Measurements from ENCODE around the gene SMOC1. TPM values are rescaled to one million over a fixed set of nuclear protein-coding genes. Genes with fewer than 3 reads are reported as not detected.

Gene SMOC1
- total RNA-seq, 1 donor from 2014 or later: not detected

DNA sequence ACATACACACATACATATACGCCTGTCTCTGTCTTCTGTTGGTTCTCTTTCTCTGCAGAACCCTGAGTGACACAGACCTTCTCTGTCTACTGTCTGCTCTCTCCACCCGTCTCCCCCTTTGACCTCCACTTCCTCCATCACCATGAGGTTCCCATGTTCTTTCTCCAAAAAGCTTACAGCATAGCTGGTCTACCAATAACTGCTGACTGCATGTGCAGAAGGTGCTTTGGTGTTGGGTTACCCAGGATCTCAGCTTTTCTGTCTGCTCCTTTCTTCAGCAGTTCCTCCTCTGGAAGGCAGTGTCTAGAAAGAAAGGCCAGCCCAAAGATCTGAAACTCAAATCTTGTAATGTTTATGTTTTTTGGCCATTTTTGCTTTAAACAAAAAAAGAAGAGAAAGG, 125.6 kb downstream of the SMOC1 start:
- Mint-ChIP-seq H3K36me3 (ENCODE audit: low read depth) (no peaks in the 10 kb centered on the region), H3K4me3 (no peak overlapping the region), H3K27ac (no peak overlapping the region), H3K27me3 (no peaks in the 10 kb centered on the region), H3K4me1 (peaks cover 11% of the 10 kb centered on the region), H3K9me3 (no peaks in the 10 kb centered on the region)
- ChIA-PET CTCF (no interaction called here), POLR2A (no interaction called here)
- ATAC-seq (ENCODE audit: low read depth) (no peak), DNase-seq (no peak)
- intact Hi-C loops (cut with micrococcal nuclease): no loop called here
- TF ChIP-seq, protein P1, sequence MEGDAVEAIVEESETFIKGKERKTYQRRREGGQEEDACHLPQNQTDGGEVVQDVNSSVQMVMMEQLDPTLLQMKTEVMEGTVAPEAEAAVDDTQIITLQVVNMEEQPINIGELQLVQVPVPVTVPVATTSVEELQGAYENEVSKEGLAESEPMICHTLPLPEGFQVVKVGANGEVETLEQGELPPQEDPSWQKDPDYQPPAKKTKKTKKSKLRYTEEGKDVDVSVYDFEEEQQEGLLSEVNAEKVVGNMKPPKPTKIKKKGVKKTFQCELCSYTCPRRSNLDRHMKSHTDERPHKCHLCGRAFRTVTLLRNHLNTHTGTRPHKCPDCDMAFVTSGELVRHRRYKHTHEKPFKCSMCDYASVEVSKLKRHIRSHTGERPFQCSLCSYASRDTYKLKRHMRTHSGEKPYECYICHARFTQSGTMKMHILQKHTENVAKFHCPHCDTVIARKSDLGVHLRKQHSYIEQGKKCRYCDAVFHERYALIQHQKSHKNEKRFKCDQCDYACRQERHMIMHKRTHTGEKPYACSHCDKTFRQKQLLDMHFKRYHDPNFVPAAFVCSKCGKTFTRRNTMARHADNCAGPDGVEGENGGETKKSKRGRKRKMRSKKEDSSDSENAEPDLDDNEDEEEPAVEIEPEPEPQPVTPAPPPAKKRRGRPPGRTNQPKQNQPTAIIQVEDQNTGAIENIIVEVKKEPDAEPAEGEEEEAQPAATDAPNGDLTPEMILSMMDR (IDR thresholded peaks at IDR 0.05): no peak

DNA sequence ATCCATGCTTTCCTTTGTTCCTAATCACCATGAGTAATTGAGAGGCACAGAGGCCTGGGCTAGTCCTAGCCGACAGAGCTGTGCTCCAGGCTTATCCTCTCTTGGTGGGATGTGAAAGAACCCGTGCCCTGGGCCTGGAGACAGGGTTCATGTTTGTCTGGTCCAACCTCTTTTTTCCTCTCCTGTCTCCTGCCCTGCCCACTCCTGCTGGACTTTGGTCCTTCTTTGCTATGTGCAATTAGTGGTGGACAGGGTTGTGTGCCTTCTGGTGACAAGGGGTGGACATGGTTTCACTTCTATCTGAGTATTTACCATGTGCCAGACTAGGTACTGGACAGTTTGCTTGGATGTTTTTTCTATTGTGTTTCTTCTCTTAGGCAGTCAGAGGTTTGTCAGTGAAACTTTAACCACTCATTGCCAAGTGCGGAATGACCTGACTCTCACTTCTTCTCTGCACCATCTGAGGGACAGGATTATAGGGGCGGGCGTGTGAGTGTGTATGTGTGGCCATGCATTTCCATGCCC, 126.1 kb downstream of the SMOC1 start:
- H3K4me3 Mint-ChIP-seq: no peak overlapping the region
- no peaks in the 10 kb centered on the region for H3K27me3 Mint-ChIP-seq
- ChIA-PET POLR2A (no interaction called here), CTCF (no interaction called here)
- intact Hi-C loops (cut with micrococcal nuclease): no loop called here
- TF ChIP-seq, protein P1 (IDR thresholded peaks at IDR 0.05): no peak
- no peak overlapping the region for H3K27ac Mint-ChIP-seq
- DNase-seq: no peak
- H3K4me1 Mint-ChIP-seq: peaks cover 11% of the 10 kb centered on the region
- H3K36me3 Mint-ChIP-seq (ENCODE audit: low read depth): no peaks in the 10 kb centered on the region
- ATAC-seq (ENCODE audit: low read depth): no peak
- no peaks in the 10 kb centered on the region for H3K9me3 Mint-ChIP-seq

DNA sequence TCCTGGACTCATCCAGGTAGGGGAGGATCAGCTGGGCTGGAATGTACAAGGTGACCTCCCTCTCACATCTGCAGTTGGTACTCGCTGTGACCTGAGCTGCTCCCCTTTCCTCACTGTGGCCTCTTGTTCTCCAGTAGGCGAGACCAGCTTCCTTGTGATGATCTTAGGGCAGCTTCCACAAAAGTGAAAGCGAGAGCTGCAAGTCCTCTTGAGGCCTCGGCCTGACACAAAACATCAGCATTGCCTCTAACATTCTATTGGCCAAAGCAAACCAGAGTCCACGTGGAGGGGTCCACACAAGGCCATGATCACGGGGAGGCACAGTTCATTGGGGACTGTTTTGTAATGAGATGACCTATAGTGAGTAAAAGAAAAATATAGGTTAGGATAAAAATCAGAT, 127.5 kb downstream of the SMOC1 start:
- Mint-ChIP-seq H3K9me3 (no peaks in the 10 kb centered on the region), H3K4me3 (no peak overlapping the region), H3K4me1 (peaks cover 6% of the 10 kb centered on the region), H3K27me3 (no peaks in the 10 kb centered on the region), H3K27ac (no peak overlapping the region), H3K36me3 (ENCODE audit: low read depth) (no peaks in the 10 kb centered on the region)
- ChIA-PET POLR2A (no interaction called here), CTCF (no interaction called here)
- no peak for ATAC-seq (ENCODE audit: low read depth)
- TF ChIP-seq, protein P1 (IDR thresholded peaks at IDR 0.05): no peak
- no peak for DNase-seq
- intact Hi-C loops (cut with micrococcal nuclease): no loop called here

DNA sequence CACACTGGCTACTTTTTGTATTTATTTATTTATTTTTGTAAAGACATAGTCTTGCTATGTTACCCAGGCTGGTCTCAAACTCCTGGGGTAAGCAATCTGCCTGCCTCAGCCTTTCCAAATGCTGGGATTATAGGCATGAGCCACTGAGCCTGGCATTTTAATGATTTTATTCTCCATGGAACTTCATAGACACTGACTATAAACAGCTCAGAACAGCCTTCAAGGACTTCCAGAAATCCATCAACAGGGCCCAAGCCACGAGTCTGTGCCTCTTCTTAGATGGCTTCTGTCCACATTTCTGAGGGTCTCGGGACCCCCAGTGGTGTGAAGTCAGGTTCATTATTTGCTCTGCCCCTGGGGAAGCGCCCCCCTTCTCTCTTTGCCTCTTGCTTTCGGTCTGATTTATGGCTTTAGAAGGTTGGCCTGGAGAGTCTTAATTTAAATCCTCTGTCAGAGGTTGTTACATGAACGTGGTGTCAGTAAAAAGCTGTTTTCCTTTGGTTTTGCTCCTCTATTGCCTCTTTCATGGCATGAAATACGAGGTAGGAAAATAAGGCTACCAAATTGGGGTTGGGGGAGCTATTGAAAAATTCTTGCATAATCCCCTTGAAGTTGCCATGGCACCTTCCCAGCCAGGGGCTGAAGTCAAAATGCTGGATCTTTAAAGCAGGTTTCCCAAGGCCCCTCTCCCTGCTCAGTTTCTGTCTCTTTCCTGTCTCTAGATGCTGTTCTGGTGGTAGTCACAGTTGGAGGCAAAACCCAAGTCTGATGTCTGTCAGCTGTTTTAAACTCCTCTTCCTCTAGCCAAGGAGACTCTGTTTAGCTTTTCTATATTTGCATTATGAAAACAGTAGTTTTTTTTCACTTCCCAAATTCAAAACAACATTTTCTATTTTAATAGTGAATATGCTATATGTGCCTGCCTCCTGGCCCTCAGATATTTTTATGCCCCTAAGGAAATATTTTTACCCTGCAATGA, 129.4 kb downstream of the SMOC1 start:
- Mint-ChIP-seq H3K9me3 (no peaks in the 10 kb centered on the region), H3K27ac (no peak overlapping the region), H3K4me1 (peaks cover 6% of the 10 kb centered on the region), H3K36me3 (ENCODE audit: low read depth) (no peaks in the 10 kb centered on the region), H3K4me3 (no peak overlapping the region), H3K27me3 (no peaks in the 10 kb centered on the region)
- ATAC-seq (ENCODE audit: low read depth) (no peak), DNase-seq (no peak)
- intact Hi-C loops (cut with micrococcal nuclease): no loop called here
- ChIA-PET POLR2A (no interaction called here), CTCF (no interaction called here)
- TF ChIP-seq, protein P1 (IDR thresholded peaks at IDR 0.05): no peak

DNA sequence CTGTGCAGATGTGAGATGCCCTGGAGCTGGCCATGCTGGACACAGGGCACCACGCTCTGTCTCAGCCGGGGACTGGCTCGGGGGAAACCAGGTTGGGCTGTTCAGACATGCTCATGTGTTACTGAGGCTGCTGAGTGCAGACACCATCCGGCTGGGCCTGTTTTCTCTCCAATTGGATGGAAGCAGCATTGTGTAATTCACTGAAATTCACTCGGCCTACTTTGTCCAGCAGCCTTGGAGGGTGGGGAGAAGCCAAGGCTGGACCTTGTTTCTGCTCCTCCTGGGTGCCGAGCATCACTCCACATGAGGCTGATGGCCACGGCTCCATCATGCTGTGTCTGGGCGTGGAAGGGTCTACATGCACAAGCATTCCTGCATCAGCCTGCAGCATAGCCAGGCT, 130.7 kb downstream of the SMOC1 start:
- H3K4me1 Mint-ChIP-seq: peaks cover 6% of the 10 kb centered on the region
- peaks cover under 1% of the 10 kb centered on the region for H3K27me3 Mint-ChIP-seq
- no peak for DNase-seq
- intact Hi-C loops (cut with micrococcal nuclease): no loop called here
- no peaks in the 10 kb centered on the region for H3K9me3 Mint-ChIP-seq
- TF ChIP-seq, protein P1 (IDR thresholded peaks at IDR 0.05): no peak
- no peaks in the 10 kb centered on the region for H3K36me3 Mint-ChIP-seq (ENCODE audit: low read depth)
- H3K27ac Mint-ChIP-seq: no peak overlapping the region
- CTCF ChIA-PET: no interaction called here
- POLR2A ChIA-PET: no interaction called here
- ATAC-seq (ENCODE audit: low read depth): no peak
- no peak overlapping the region for H3K4me3 Mint-ChIP-seq

All from activated B cell treated with CpG ODN at 0.5 μM for 24 hours (primary cell).